HepG2 (cell line): ENCODE results near the gene ARAP3. TPM values are rescaled to one million over a fixed set of nuclear protein-coding genes. Genes with fewer than 3 reads are reported as not detected.

Experiments used
- ASH2L ChIP-seq: fragments of 300-600, 200-600 bp; sonication (generic); IDR thresholded peaks from 2 replicates; pipeline ENCODE4 v1.7.0; 2017; ENCODE audit warnings: low read depth, mild to moderate bottlenecking, moderate library complexity, mixed read lengths, low read length; ENCODE audit not compliant: insufficient read length
- DNMT1 ChIP-seq: sonication (generic); formaldehyde crosslinking; IDR thresholded peaks from 2 replicates; pipeline ENCODE4 v1.5.1; 2020; ENCODE audit warnings: mild to moderate bottlenecking, missing genetic modification reagents
- HOXA3 ChIP-seq: sonication (generic); formaldehyde crosslinking; IDR thresholded peaks from 2 replicates; pipeline ENCODE4 v1.5.0; 2020; ENCODE audit warnings: missing genetic modification reagents
- PCBP2 ChIP-seq: fragments of 200-400 bp; formaldehyde crosslinking; optimal IDR thresholded peaks from 2 replicates; pipeline ENCODE3; 2018; ENCODE audit warnings: low read length, low read depth; ENCODE audit not compliant: poor library complexity, severe bottlenecking
- POLR2AphosphoS5 ChIP-seq: IDR thresholded peaks from 2 replicates; pipeline ENCODE4 v1.6.1; 2012; ENCODE audit warnings: low read depth, low read length
- SALL1 ChIP-seq: sonication (generic); formaldehyde crosslinking; IDR thresholded peaks from 2 replicates; pipeline ENCODE4 v1.8.0; 2022; ENCODE audit warnings: mild to moderate bottlenecking, missing genetic modification reagents
- SP4 ChIP-seq: sonication (generic); formaldehyde crosslinking; IDR thresholded peaks from 2 replicates; pipeline ENCODE4 v1.8.1; 2023; ENCODE audit warnings: mild to moderate bottlenecking, missing genetic modification reagents
- TAF1 ChIP-seq: sonication (generic); formaldehyde crosslinking; IDR thresholded peaks from 2 replicates; pipeline ENCODE4 v1.4.0; 2020; ENCODE audit warnings: missing genetic modification reagents
- TOPORS ChIP-seq: sonication (generic); formaldehyde crosslinking; IDR thresholded peaks from 2 replicates; pipeline ENCODE4 v1.8.0; 2023; ENCODE audit warnings: mild to moderate bottlenecking, missing genetic modification reagents
- ZNF451 ChIP-seq: sonication (generic); formaldehyde crosslinking; IDR thresholded peaks from 2 replicates; pipeline ENCODE4 v1.5.0; 2020; ENCODE audit warnings: mild to moderate bottlenecking, missing genetic modification reagents
- ZNF782 ChIP-seq: sonication (generic); formaldehyde crosslinking; IDR thresholded peaks from 2 replicates; pipeline ENCODE4 v1.4.0; 2020; ENCODE audit warnings: missing genetic modification reagents, mild to moderate bottlenecking, borderline replicate concordance
- polyA plus RNA-seq, 8 experiments: library from polyadenylated mRNA; depleted of rRNA in 3 of 8; stranded (reverse) in 7 of 8; unstranded in 1 of 8; fragments of >200 nt; fragmentation: Illumina TruSeq in 4 of 8; extraction: Trizol in 4 of 8; gene quantifications; 2 replicates each; pipeline versions ENCODE4 v1.2.1 to v1.2.3, GENCODE V29; 2011 to 2016; ENCODE audit warnings: low read depth in 4 of 8, missing spikeins in 1 of 8, mixed read lengths in 1 of 8; ENCODE audit not compliant: insufficient read depth in 1 of 8
- total RNA-seq, 5 experiments: library from RNA; depleted of rRNA; stranded (reverse); fragments of >200 nt; fragmentation: Illumina TruSeq; extraction: Trizol; gene quantifications; 2 replicates each; pipeline ENCODE4 v1.2.3, GENCODE V29; 2016; ENCODE audit warnings: low read depth in 1 of 5
- TF ChIP-seq, protein P1 (sequence below): sonication (generic); formaldehyde crosslinking; conservative IDR thresholded peaks from 2 replicates; pipeline ENCODE4 v1.4.0; 2020; ENCODE audit warnings: missing genetic modification reagents
- TF ChIP-seq, protein P2 (sequence below): sonication (generic); formaldehyde crosslinking; conservative IDR thresholded peaks from 2 replicates; pipeline ENCODE4 v1.4.0; 2020; ENCODE audit warnings: missing genetic modification reagents
- TF ChIP-seq, protein P3 (sequence below): sonication (generic); formaldehyde crosslinking; IDR thresholded peaks from 2 replicates; pipeline ENCODE4 v1.4.0; 2020; ENCODE audit warnings: missing genetic modification reagents
- TF ChIP-seq, protein P4 (sequence below): sonication (generic); formaldehyde crosslinking; IDR thresholded peaks from 2 replicates; pipeline ENCODE4 v1.8.0; 2022; ENCODE audit warnings: mild to moderate bottlenecking, missing genetic modification reagents; ENCODE audit not compliant: insufficient replicate concordance
- TF ChIP-seq, protein P5 (sequence below): sonication (generic); formaldehyde crosslinking; IDR thresholded peaks from 2 replicates; pipeline ENCODE4 v1.5.0; 2020; ENCODE audit warnings: mild to moderate bottlenecking, missing genetic modification reagents
- TF ChIP-seq, protein P6 (sequence below): IDR thresholded peaks from 2 replicates; pipeline ENCODE4 v1.6.1; 2016; ENCODE audit warnings: mild to moderate bottlenecking

Gene ARAP3
- total and polyA plus RNA-seq, 2 of the 13 experiments (the other 11 are each of a cell fraction or from before 2014, with no cell fraction given): 0.25 TPM; not detected in 1

DNA sequence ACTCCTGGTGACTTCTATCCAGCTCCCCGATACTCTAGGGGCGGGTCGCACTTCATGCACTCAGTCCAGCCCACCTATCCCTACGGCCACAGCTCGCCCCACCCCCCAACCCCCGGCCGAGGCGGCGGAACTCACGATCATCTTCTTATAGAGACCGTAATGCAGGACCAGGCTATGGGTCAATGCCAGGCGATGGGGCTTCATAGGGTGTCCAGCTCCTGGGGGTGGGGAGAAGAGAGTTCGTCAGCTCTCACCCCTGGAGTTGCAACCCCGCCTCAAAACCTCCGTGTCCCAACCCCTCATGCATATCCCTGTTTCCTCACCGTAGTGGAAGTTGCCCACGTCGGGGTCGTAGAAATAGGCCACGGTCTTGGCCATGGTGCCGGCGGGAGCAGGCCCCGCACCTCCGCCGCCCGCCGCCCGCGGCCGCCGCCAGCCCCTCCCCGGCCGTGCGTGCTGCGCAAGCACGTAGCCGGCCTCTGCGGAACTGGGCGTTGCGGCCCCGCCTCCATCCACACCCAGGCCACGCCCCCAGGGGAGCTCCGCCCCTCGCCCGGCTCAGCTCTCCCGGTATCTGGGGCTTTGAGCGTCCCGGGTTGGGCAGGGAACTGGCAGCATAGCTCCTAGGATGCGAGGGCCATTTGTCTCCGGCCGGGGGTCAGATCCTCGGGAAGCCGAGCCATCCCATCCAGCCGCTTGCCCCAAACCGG is 45.5 kb downstream of the ARAP3 start, which contains the start of the genes HDAC3 and RELL2 (continued):
- TF ChIP-seq, protein P1, sequence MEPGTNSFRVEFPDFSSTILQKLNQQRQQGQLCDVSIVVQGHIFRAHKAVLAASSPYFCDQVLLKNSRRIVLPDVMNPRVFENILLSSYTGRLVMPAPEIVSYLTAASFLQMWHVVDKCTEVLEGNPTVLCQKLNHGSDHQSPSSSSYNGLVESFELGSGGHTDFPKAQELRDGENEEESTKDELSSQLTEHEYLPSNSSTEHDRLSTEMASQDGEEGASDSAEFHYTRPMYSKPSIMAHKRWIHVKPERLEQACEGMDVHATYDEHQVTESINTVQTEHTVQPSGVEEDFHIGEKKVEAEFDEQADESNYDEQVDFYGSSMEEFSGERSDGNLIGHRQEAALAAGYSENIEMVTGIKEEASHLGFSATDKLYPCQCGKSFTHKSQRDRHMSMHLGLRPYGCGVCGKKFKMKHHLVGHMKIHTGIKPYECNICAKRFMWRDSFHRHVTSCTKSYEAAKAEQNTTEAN (CRISPR knock-in tag): peak; percentile 60; the same call in 1 of the 2 replicates
- peak; percentile 77 for TF ChIP-seq POLR2AphosphoS5
- 0 out of 2 replicates have a peak, but pooled peaks have one; percentile 29 for TF ChIP-seq ZNF782 (CRISPR knock-in tag)
- no peak for TF ChIP-seq PCBP2
- TF ChIP-seq SP4: peak; percentile 99
- TF ChIP-seq, protein P2, sequence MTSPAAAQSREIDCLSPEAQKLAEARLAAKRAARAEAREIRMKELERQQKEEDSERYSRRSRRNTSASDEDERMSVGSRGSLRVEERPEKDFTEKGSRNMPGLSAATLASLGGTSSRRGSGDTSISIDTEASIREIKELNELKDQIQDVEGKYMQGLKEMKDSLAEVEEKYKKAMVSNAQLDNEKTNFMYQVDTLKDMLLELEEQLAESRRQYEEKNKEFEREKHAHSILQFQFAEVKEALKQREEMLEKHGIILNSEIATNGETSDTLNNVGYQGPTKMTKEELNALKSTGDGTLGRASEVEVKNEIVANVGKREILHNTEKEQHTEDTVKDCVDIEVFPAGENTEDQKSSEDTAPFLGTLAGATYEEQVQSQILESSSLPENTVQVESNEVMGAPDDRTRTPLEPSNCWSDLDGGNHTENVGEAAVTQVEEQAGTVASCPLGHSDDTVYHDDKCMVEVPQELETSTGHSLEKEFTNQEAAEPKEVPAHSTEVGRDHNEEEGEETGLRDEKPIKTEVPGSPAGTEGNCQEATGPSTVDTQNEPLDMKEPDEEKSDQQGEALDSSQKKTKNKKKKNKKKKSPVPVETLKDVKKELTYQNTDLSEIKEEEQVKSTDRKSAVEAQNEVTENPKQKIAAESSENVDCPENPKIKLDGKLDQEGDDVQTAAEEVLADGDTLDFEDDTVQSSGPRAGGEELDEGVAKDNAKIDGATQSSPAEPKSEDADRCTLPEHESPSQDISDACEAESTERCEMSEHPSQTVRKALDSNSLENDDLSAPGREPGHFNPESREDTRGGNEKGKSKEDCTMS (CRISPR knock-in tag): no peak
- TF ChIP-seq, protein P3, sequence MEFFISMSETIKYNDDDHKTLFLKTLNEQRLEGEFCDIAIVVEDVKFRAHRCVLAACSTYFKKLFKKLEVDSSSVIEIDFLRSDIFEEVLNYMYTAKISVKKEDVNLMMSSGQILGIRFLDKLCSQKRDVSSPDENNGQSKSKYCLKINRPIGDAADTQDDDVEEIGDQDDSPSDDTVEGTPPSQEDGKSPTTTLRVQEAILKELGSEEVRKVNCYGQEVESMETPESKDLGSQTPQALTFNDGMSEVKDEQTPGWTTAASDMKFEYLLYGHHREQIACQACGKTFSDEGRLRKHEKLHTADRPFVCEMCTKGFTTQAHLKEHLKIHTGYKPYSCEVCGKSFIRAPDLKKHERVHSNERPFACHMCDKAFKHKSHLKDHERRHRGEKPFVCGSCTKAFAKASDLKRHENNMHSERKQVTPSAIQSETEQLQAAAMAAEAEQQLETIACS (CRISPR knock-in tag): no peak
- TF ChIP-seq ZNF451 (CRISPR knock-in tag): peak; percentile 57; the same call in 1 of the 2 replicates
- peak; percentile 67 for TF ChIP-seq HOXA3 (CRISPR knock-in tag)
- TF ChIP-seq, protein P4, sequence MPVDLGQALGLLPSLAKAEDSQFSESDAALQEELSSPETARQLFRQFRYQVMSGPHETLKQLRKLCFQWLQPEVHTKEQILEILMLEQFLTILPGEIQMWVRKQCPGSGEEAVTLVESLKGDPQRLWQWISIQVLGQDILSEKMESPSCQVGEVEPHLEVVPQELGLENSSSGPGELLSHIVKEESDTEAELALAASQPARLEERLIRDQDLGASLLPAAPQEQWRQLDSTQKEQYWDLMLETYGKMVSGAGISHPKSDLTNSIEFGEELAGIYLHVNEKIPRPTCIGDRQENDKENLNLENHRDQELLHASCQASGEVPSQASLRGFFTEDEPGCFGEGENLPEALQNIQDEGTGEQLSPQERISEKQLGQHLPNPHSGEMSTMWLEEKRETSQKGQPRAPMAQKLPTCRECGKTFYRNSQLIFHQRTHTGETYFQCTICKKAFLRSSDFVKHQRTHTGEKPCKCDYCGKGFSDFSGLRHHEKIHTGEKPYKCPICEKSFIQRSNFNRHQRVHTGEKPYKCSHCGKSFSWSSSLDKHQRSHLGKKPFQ: peak; percentile 46
- TF ChIP-seq, protein P5, sequence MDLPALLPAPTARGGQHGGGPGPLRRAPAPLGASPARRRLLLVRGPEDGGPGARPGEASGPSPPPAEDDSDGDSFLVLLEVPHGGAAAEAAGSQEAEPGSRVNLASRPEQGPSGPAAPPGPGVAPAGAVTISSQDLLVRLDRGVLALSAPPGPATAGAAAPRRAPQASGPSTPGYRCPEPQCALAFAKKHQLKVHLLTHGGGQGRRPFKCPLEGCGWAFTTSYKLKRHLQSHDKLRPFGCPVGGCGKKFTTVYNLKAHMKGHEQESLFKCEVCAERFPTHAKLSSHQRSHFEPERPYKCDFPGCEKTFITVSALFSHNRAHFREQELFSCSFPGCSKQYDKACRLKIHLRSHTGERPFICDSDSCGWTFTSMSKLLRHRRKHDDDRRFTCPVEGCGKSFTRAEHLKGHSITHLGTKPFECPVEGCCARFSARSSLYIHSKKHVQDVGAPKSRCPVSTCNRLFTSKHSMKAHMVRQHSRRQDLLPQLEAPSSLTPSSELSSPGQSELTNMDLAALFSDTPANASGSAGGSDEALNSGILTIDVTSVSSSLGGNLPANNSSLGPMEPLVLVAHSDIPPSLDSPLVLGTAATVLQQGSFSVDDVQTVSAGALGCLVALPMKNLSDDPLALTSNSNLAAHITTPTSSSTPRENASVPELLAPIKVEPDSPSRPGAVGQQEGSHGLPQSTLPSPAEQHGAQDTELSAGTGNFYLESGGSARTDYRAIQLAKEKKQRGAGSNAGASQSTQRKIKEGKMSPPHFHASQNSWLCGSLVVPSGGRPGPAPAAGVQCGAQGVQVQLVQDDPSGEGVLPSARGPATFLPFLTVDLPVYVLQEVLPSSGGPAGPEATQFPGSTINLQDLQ (CRISPR knock-in tag): 0 out of 2 replicates have a peak, but pooled peaks have one; percentile 27
- TF ChIP-seq, protein P6, sequence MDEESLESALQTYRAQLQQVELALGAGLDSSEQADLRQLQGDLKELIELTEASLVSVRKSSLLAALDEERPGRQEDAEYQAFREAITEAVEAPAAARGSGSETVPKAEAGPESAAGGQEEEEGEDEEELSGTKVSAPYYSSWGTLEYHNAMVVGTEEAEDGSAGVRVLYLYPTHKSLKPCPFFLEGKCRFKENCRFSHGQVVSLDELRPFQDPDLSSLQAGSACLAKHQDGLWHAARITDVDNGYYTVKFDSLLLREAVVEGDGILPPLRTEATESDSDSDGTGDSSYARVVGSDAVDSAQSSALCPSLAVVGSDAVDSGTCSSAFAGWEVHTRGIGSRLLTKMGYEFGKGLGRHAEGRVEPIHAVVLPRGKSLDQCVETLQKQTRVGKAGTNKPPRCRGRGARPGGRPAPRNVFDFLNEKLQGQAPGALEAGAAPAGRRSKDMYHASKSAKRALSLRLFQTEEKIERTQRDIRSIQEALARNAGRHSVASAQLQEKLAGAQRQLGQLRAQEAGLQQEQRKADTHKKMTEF: peak; percentile 46; the same call in 1 of the 2 replicates
- TF ChIP-seq SALL1 (CRISPR knock-in tag): peak; percentile 53
- TF ChIP-seq DNMT1 (CRISPR knock-in tag): peak; percentile 13; the same call in 1 of the 2 replicates
- 0 out of 2 replicates have a peak, but pooled peaks have one; percentile 31 for TF ChIP-seq TOPORS (CRISPR knock-in tag)
- peak; percentile 46; the same call in 1 of the 2 replicates for TF ChIP-seq TAF1
- peak; percentile 90 for TF ChIP-seq ASH2L
